Breast epithelium (tissue), 4 donors: ENCODE measurements around the gene STARD13. TPM values are rescaled to one million over a fixed set of nuclear protein-coding genes. Genes with fewer than 3 reads are reported as not detected.

ENCODE experiments used
- DNase-seq, 2 donors: peaks; one replicate each; pipeline ENCODE4 v3.0.0-alpha.2; 2019; ENCODE audit warnings: low spot score in 2 of 2
- H3K27ac ChIP-seq, 2 donors: fragments of 200-600 bp; sonication (generic) in 1 of 2; one replicate each; pipeline ENCODE4 v1.5.1; 2016 to 2019; ENCODE audit warnings: mild to moderate bottlenecking in 1 of 2
- H3K27me3 ChIP-seq, 2 donors: fragments of 200-600 bp; sonication (generic) in 1 of 2; one replicate each; pipeline versions ENCODE4 v1.5.1 to v1.6.0; 2017 to 2019; ENCODE audit warnings: control low read depth in 1 of 2, mild to moderate bottlenecking in 1 of 2
- H3K36me3 ChIP-seq: fragments of 200-600 bp; one replicate; pipeline ENCODE4 v1.5.1; 2019
- H3K4me1 ChIP-seq, 2 donors: fragments of 200-600 bp; sonication (generic); one replicate each; pipeline ENCODE4 v1.5.1; 2016 to 2019; ENCODE audit warnings: control low read depth in 1 of 2
- H3K4me3 ChIP-seq, 3 donors: fragments of 200-600 bp; sonication (generic); 1 replicate in 2 of 3; 2 replicates in 1 of 3; pipeline ENCODE4 v1.5.1; 2016 to 2019; ENCODE audit warnings: mild to moderate bottlenecking in 3 of 3, moderate library complexity in 2 of 3
- H3K9me3 ChIP-seq, 2 donors: fragments of 200-600 bp; sonication (generic) in 1 of 2; one replicate each; pipeline ENCODE4 v1.5.1; 2016 to 2019; ENCODE audit warnings: control low read depth in 1 of 2
- CTCF ChIP-seq, 3 donors: fragments of 450-650 bp; IDR thresholded peaks; one replicate each; pipeline ENCODE4 v1.5.1; 2016 to 2017; ENCODE audit warnings: antibody characterized with exemption in 3 of 3, mild to moderate bottlenecking in 3 of 3, moderate library complexity in 3 of 3
- POLR2A ChIP-seq: fragments of 450-650 bp; IDR thresholded peaks from one replicate; pipeline ENCODE4 v1.6.1; 2016; ENCODE audit warnings: antibody characterized with exemption, mild to moderate bottlenecking, moderate library complexity
- POLR2AphosphoS5 ChIP-seq, 3 donors: sonication (generic); formaldehyde crosslinking; IDR thresholded peaks; one replicate each; pipeline ENCODE4 v1.6.1; 2017; ENCODE audit warnings: antibody characterized with exemption in 3 of 3
- intact Hi-C: fragments of 100-400 bp; cut with DNase I; formaldehyde crosslinking; loops from one replicate; pipeline ENCODE4 v1.15.1; 2023; ENCODE audit warnings: low total_unique reads
- total RNA-seq, 3 donors: library from RNA; depleted of rRNA; stranded (reverse); fragments of >200 nt; gene quantifications; one replicate each; pipeline ENCODE4 v1.1.0, GENCODE V29; 2016

STARD13 gene
- total RNA-seq, 3 donors from 2014 or later, result 42.4 to 62.3 (median 58.7) TPM

- DNase-seq, result no peak
- intact Hi-C loops, result no loop called here
- no peak for TF ChIP-seq POLR2AphosphoS5 (IDR thresholded peaks at IDR 0.05)
- no peak for TF ChIP-seq POLR2A
- TF ChIP-seq CTCF (IDR thresholded peaks at IDR 0.05), result no peak
- Histone ChIP-seq H3K9me3 (peaks cover 0 to 4% of the 10 kb centered on the region in 2 donors), H3K4me3 (no peak overlapping the region), H3K27me3 (no peaks in the 10 kb centered on the region), H3K27ac (no peak overlapping the region), H3K36me3 (peaks cover 4% of the 10 kb centered on the region), H3K4me1 (no peaks in the 10 kb centered on the region)
Measured at GRCh38 chr13:33103457-33103856, 182.1 kb downstream of the STARD13 start.

- peaks cover 0 to 16% of the 10 kb centered on the region in 2 donors for H3K9me3 ChIP-seq
- H3K4me1 ChIP-seq, result no peaks in the 10 kb centered on the region
- H3K4me3 ChIP-seq, result no peak overlapping the region
- intact Hi-C loops, result no loop called here
- peaks cover 4% of the 10 kb centered on the region for H3K36me3 ChIP-seq
- H3K27ac ChIP-seq, result no peak overlapping the region
- DNase-seq, result no peak
- H3K27me3 ChIP-seq, result no peaks in the 10 kb centered on the region
- no peak for TF ChIP-seq POLR2A
- no peak for TF ChIP-seq CTCF (IDR thresholded peaks at IDR 0.05)
- TF ChIP-seq POLR2AphosphoS5 (IDR thresholded peaks at IDR 0.05), result no peak
Measured at GRCh38 chr13:33101835-33102234, 183.7 kb downstream of the STARD13 start.

GRCh38 chr13:33100886-33101285, 184.7 kb downstream of the STARD13 start:
- intact Hi-C loops, result no loop called here
- no peak for DNase-seq
- Histone ChIP-seq H3K9me3 (peaks cover 0 to 16% of the 10 kb centered on the region in 2 donors), H3K27me3 (no peaks in the 10 kb centered on the region), H3K27ac (no peak overlapping the region), H3K4me3 (no peak overlapping the region), H3K36me3 (peaks cover 4% of the 10 kb centered on the region), H3K4me1 (no peaks in the 10 kb centered on the region)
- no peak for TF ChIP-seq POLR2A
- TF ChIP-seq POLR2AphosphoS5 (IDR thresholded peaks at IDR 0.05), result no peak
- no peak for TF ChIP-seq CTCF (IDR thresholded peaks at IDR 0.05)

GRCh38 chr13:33099860-33100259, 185.7 kb downstream of the STARD13 start:
- TF ChIP-seq POLR2A, result no peak
- TF ChIP-seq POLR2AphosphoS5 (IDR thresholded peaks at IDR 0.05), result no peak
- TF ChIP-seq CTCF (IDR thresholded peaks at IDR 0.05), result no peak
- DNase-seq, result no peak
- H3K4me3 ChIP-seq, result no peak overlapping the region
- H3K36me3 ChIP-seq, result peaks cover 4% of the 10 kb centered on the region
- H3K9me3 ChIP-seq, result peaks cover 0 to 16% of the 10 kb centered on the region in 2 donors
- H3K27ac ChIP-seq, result no peak overlapping the region
- H3K27me3 ChIP-seq, result no peaks in the 10 kb centered on the region
- intact Hi-C loops, result no loop called here
- no peaks in the 10 kb centered on the region for H3K4me1 ChIP-seq

GRCh38 chr13:33096886-33097605, 188.5 kb downstream of the STARD13 start:
- TF ChIP-seq POLR2A (no peak), CTCF (IDR thresholded peaks at IDR 0.05) (no peak), POLR2AphosphoS5 (IDR thresholded peaks at IDR 0.05) (no peak)

More at GRCh38 chr13:33096886-33097605, 188.5 kb downstream of the STARD13 start:
- Histone ChIP-seq H3K4me3 (no peak overlapping the region), H3K27ac (peak overlapping the region in 1 of 2 donors; percentile 51), H3K27me3 (no peaks in the 10 kb centered on the region), H3K4me1 (no peaks in the 10 kb centered on the region), H3K9me3 (peaks cover 0 to 16% of the 10 kb centered on the region in 2 donors), H3K36me3 (no peaks in the 10 kb centered on the region)
- intact Hi-C loops, result no loop called here
- no peak for DNase-seq
